H1 (cell line): ENCODE measurements around the gene ACTR8. TPM values are rescaled to one million over a fixed set of nuclear protein-coding genes. Genes with fewer than 3 reads are reported as not detected.

Source experiments
- CTCF ChIA-PET: fragments of 300-600 bp; sonication (Branson Sonifier 250); formaldehyde crosslinking; loops from one replicate; lab custom pipeline; 2021; ENCODE audit not compliant: partially characterized antibody; lab: Charles Lee
- POLR2A ChIA-PET: fragments of 300-600 bp; sonication (Branson Sonifier 250); formaldehyde crosslinking; loops from one replicate; lab custom pipeline; 2021; ENCODE audit warnings: inconsistent platforms; ENCODE audit not compliant: partially characterized antibody; lab: Charles Lee
- DNase-seq, 2 experiments: peaks; one replicate each; pipeline versions ENCODE4 v3.0.0 to v3.0.0-alpha.2; 2010 to 2022; ENCODE audit warnings: low spot score in 2 of 2, low read depth in 1 of 2, mixed read lengths in 1 of 2
- FAIRE-seq: peaks from 2 replicates; lab custom pipeline; 2011; peaks lifted over from hg19 to GRCh38; lab: Jason Lieb, UNC
- H2AFZ ChIP-seq: 2 replicates; pipeline ENCODE4 v1.8.1; 2012; ENCODE audit warnings: low read length, inconsistent platforms
- H2AK5ac ChIP-seq: 2 replicates; pipeline ENCODE4 v1.6.1; 2013; ENCODE audit warnings: low read depth, low read length
- H2BK120ac ChIP-seq: replicated peaks from 2 replicates; pipeline ENCODE3; 2013; ENCODE audit warnings: low read depth, low read length, inconsistent platforms
- H2BK12ac ChIP-seq: 2 replicates; pipeline ENCODE4 v1.6.1; 2013; ENCODE audit warnings: low read depth, low read length
- H2BK15ac ChIP-seq: 2 replicates; pipeline ENCODE4 v1.6.1; 2013; ENCODE audit warnings: low read length
- H2BK20ac ChIP-seq: 2 replicates; pipeline ENCODE4 v1.6.1; 2013; ENCODE audit warnings: low read length
- H2BK5ac ChIP-seq: 2 replicates; pipeline ENCODE4 v1.6.1; 2013; ENCODE audit warnings: low read depth, low read length
- H3K14ac ChIP-seq: 2 replicates; pipeline ENCODE4 v1.6.1; 2013; ENCODE audit warnings: inconsistent platforms; ENCODE audit not compliant: insufficient read length
- H3K18ac ChIP-seq: 2 replicates; pipeline ENCODE4 v1.6.1; 2013; ENCODE audit warnings: low read length; ENCODE audit errors: extremely low read depth
- H3K23ac ChIP-seq: 2 replicates; pipeline ENCODE4 v1.6.1; 2013; ENCODE audit warnings: inconsistent platforms; ENCODE audit not compliant: insufficient read length
- H3K23me2 ChIP-seq: 2 replicates; pipeline ENCODE4 v1.6.1; 2013; ENCODE audit warnings: low read depth, low read length
- H3K27ac ChIP-seq: 2 replicates; pipeline ENCODE4 v1.6.1; 2011; ENCODE audit warnings: low read depth, low read length, inconsistent platforms
- H3K27me3 ChIP-seq, 4 experiments: replicated peaks in 1 of 4; 1 replicate in 1 of 4; 2 replicates in 3 of 4; pipeline versions ENCODE4 v1.6.1 to v1.8.1; 2011 to 2013; ENCODE audit warnings: low read length in 3 of 4, mild to moderate bottlenecking in 3 of 4, inconsistent platforms in 2 of 4, mixed read lengths in 2 of 4, moderate library complexity in 1 of 4; ENCODE audit not compliant: control insufficient read depth in 3 of 4, insufficient read depth in 3 of 4; ENCODE audit errors: extremely low read depth in 1 of 4
- H3K36me3 ChIP-seq, 4 experiments: 2 replicates each; pipeline versions ENCODE4 v1.6.1 to v1.8.1; 2011 to 2013; ENCODE audit warnings: mild to moderate bottlenecking in 4 of 4, low read length in 3 of 4, moderate library complexity in 2 of 4, control low read depth in 1 of 4, inconsistent platforms in 1 of 4; ENCODE audit not compliant: insufficient read depth in 4 of 4, control insufficient read depth in 2 of 4
- H3K4ac ChIP-seq: replicated peaks from 2 replicates; pipeline ENCODE3; 2013; ENCODE audit warnings: low read length, low read depth, mixed read lengths, inconsistent platforms; ENCODE audit not compliant: insufficient read length
- H3K4me1 ChIP-seq, 4 experiments: replicated peaks in 1 of 4; 1 replicate in 1 of 4; 2 replicates in 3 of 4; pipeline versions ENCODE4 v1.6.1 to v1.8.1; 2011 to 2013; ENCODE audit warnings: low read length in 3 of 4, inconsistent platforms in 2 of 4, mixed read lengths in 1 of 4; ENCODE audit not compliant: insufficient read depth in 4 of 4, control insufficient read depth in 3 of 4
- H3K4me2 ChIP-seq, 2 experiments: 2 replicates each; pipeline versions ENCODE4 v1.6.1 to v1.8.1; 2011 to 2013; ENCODE audit warnings: low read depth in 2 of 2, low read length in 2 of 2, control low read depth in 1 of 2, inconsistent platforms in 1 of 2, mild to moderate bottlenecking in 1 of 2; ENCODE audit not compliant: insufficient read depth in 1 of 2
- H3K4me3 ChIP-seq, 4 experiments: fragments of 200-600, 300-600 bp in 1 of 4; sonication (generic), shearing (Covaris generic), sonication (Bioruptor Twin) in 1 of 4; 2 replicates each; pipeline versions ENCODE4 v1.5.1 to v1.8.1; 2011 to 2016; ENCODE audit warnings: low read length in 4 of 4, low read depth in 3 of 4, control low read depth in 2 of 4, inconsistent platforms in 2 of 4, mild to moderate bottlenecking in 2 of 4, mixed read lengths in 1 of 4, moderate library complexity in 1 of 4; ENCODE audit not compliant: insufficient read depth in 2 of 4; ENCODE audit errors: extremely low read depth in 1 of 4
- H3K56ac ChIP-seq: replicated peaks from 2 replicates; pipeline ENCODE3; 2013; ENCODE audit warnings: low read depth, mild to moderate bottlenecking, mixed read lengths, low read length, inconsistent platforms; ENCODE audit not compliant: insufficient read length
- H3K79me1 ChIP-seq: 2 replicates; pipeline ENCODE4 v1.6.1; 2013; ENCODE audit warnings: low read depth, low read length, control low read depth
- H3K79me2 ChIP-seq, 2 experiments: 2 replicates each; pipeline versions ENCODE4 v1.6.1 to v1.8.1; 2012 to 2013; ENCODE audit warnings: low read length in 2 of 2, mild to moderate bottlenecking in 2 of 2, inconsistent platforms in 1 of 2; ENCODE audit not compliant: insufficient read depth in 2 of 2, control insufficient read depth in 1 of 2
- H3K9ac ChIP-seq, 4 experiments: replicated peaks in 1 of 4; 1 replicate in 1 of 4; 2 replicates in 3 of 4; pipeline versions ENCODE4 v1.6.1 to v1.8.1; 2011 to 2013; ENCODE audit warnings: low read depth in 3 of 4, low read length in 3 of 4, control low read depth in 2 of 4, mild to moderate bottlenecking in 2 of 4, moderate library complexity in 2 of 4, inconsistent platforms in 1 of 4; ENCODE audit errors: extremely low read depth in 1 of 4
- H3K9me3 ChIP-seq, 2 experiments: 2 replicates each; pipeline versions ENCODE4 v1.6.1 to v1.8.1; 2012 to 2013; ENCODE audit warnings: mild to moderate bottlenecking in 2 of 2, moderate library complexity in 2 of 2, control low read depth in 1 of 2, inconsistent platforms in 1 of 2, low read depth in 1 of 2, low read length in 1 of 2, mixed read lengths in 1 of 2; ENCODE audit not compliant: insufficient read depth in 2 of 2
- H4K20me1 ChIP-seq, 2 experiments: replicated peaks in 1 of 2; 2 replicates each; pipeline versions ENCODE3 to v1.8.1; 2011 to 2013; ENCODE audit warnings: inconsistent platforms in 2 of 2, low read length in 2 of 2, mild to moderate bottlenecking in 1 of 2; ENCODE audit not compliant: insufficient read depth in 2 of 2, control insufficient read depth in 1 of 2
- H4K5ac ChIP-seq: 2 replicates; pipeline ENCODE4 v1.6.1; 2013; ENCODE audit warnings: low read length, low read depth, mixed read lengths, inconsistent platforms; ENCODE audit not compliant: insufficient read length
- H4K8ac ChIP-seq: 2 replicates; pipeline ENCODE4 v1.8.0; 2013; ENCODE audit warnings: mild to moderate bottlenecking, moderate library complexity, low read length, inconsistent platforms; ENCODE audit not compliant: insufficient read depth; ENCODE audit errors: extremely low read depth
- H4K91ac ChIP-seq: replicated peaks from 2 replicates; pipeline ENCODE3; 2013; ENCODE audit warnings: low read length, mixed read lengths, inconsistent platforms; ENCODE audit not compliant: insufficient read length
- BACH1 ChIP-seq: IDR thresholded peaks from 2 replicates; pipeline ENCODE4 v1.6.1; 2012; ENCODE audit warnings: low read length, improper control_type of control experiment
- E2F6 ChIP-seq: IDR thresholded peaks from 2 replicates; pipeline ENCODE4 v1.6.1; 2012; ENCODE audit warnings: inconsistent platforms
- KDM1A ChIP-seq: fragments of 200-600, 300-600 bp; sonication (generic); IDR thresholded peaks from 2 replicates; pipeline ENCODE4 v1.7.1; 2016; ENCODE audit warnings: mild to moderate bottlenecking, low read length, borderline replicate concordance
- POLR2A ChIP-seq, 2 experiments: IDR thresholded peaks; 1 replicate in 1 of 2; 2 replicates in 1 of 2; pipeline ENCODE4 v1.6.1; 2011; ENCODE audit warnings: low read depth in 2 of 2, low read length in 2 of 2, mild to moderate bottlenecking in 2 of 2; ENCODE audit errors: control extremely low read depth in 1 of 2
- RBBP5 ChIP-seq: IDR thresholded peaks from 2 replicates; pipeline ENCODE4 v1.7.1; 2012; ENCODE audit warnings: low read depth, mild to moderate bottlenecking, inconsistent platforms, low read length, moderate library complexity, borderline replicate concordance
- SIN3A ChIP-seq, 2 experiments: IDR thresholded peaks in 1 of 2; conservative IDR thresholded peaks in 1 of 2; 2 replicates each; pipeline ENCODE4 v1.6.1; 2011 to 2012; ENCODE audit warnings: low read length in 2 of 2, improper control_type of control experiment in 1 of 2, low read depth in 1 of 2, mild to moderate bottlenecking in 1 of 2
- SP1 ChIP-seq: IDR thresholded peaks from 2 replicates; pipeline ENCODE4 v1.6.1; 2011; ENCODE audit warnings: low read depth, low read length
- SP2 ChIP-seq: IDR thresholded peaks from 2 replicates; pipeline ENCODE4 v1.6.1; 2012; ENCODE audit warnings: mild to moderate bottlenecking, low read length, inconsistent platforms
- SRF ChIP-seq: IDR thresholded peaks from 2 replicates; pipeline ENCODE4 v1.6.1; 2011; ENCODE audit warnings: mild to moderate bottlenecking, low read depth, low read length, moderate library complexity
- SUZ12 ChIP-seq: fragments of 200-600 bp; sonication (generic); IDR thresholded peaks from 2 replicates; pipeline ENCODE4 v1.6.1; 2012; ENCODE audit warnings: mild to moderate bottlenecking, inconsistent platforms, low read length, moderate library complexity, mixed read lengths
- WGBS, 2 experiments: shearing (Covaris generic) in 1 of 2; methylation state at CpG; one replicate each; pipeline versions ENCODE4 v1.1.6 to v1.1.7; 2013 to 2015; ENCODE audit warnings: low lambda C conversion rate in 2 of 2, mixed read lengths in 2 of 2, inconsistent platforms in 1 of 2, low coverage in 1 of 2, missing lambda C conversion rate in 1 of 2; ENCODE audit not compliant: insufficient replicate concordance in 2 of 2, insufficient coverage in 1 of 2, insufficient read length in 1 of 2; ENCODE audit errors: extremely low coverage in 1 of 2, missing lambda C conversion rate in 1 of 2; 5-methylcytosine and 5-hydroxymethylcytosine counted together
- polyA plus RNA-seq, 7 experiments: library from polyadenylated mRNA; depleted of rRNA in 3 of 7; stranded (reverse) in 5 of 7; unstranded in 2 of 7; fragments of >200 nt in 5 of 7; fragments of 200-250 nt in 2 of 7; gene quantifications; 1 replicate in 5 of 7; 2 replicates in 1 of 7; 4 replicates in 1 of 7; pipeline versions ENCODE4 v1.2.1 to v1.2.3, GENCODE V29; 2011 to 2013; ENCODE audit warnings: missing spikeins in 2 of 7, mixed read lengths in 2 of 7
- total RNA-seq: library from RNA; stranded (reverse); fragmentation: NEBNext Ultra II Directional; extraction: Animal tissue kit (Norgen Biotek cat#: 25700); gene quantifications from 2 replicates; pipeline ENCODE4 v1.2.1, GENCODE V29; 2021

The ACTR8 gene
- total and polyA plus RNA-seq, 2 of the 8 experiments (the other 6 are each of a cell fraction or from before 2014, with no cell fraction given), result 8.3 to 26.9 TPM

DNA sequence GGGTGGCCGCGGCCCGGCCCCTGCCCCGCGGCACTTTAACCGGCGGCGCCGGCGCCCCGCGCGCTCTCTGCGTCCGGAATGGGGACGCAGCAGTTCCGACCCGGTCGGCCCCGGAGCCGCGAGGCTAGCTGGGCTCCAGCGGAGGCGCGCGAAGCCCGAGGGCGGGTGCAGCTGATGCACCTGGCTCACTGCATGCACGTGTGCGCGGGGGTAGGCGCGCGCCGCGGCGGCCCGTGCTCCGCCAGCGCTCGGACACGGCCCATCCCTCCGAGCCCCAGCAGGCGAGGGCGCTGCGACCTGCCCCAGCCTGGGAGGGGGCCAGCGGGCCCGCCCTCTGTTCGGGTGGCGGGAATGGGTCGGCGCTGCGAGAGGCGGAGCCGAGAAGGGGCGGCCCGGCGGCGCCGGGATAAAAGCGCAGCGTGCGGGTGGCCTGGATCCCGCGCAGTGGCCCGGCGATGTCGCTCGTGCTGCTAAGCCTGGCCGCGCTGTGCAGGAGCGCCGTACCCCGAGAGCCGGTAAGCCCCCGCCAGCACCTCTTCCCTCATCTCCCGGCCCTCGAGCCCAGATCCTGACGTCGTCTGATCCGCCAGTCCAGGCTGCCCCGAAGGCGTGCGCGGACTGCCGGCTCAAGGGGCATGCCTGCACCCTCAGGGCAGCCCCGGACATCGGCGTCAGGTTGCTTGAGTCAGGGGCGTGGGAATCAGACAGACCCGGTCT, 35.7 kb downstream of the ACTR8 start, which contains the start of the genes CHDH and IL17RB:
Gene CHDH, minus strand, starts transcription at position 286 of the 717 bp plus-strand sequence. CDS start 22,411 bp downstream, outside the sequence.
Gene IL17RB, plus strand, starts transcription at position 435 of the 717 bp plus-strand sequence. Its CDS starts 21 bp downstream, at position 456.
- H3K23me2 ChIP-seq, result peaks cover 10% of the 10 kb centered on the region
- DNase-seq (no peak), FAIRE-seq (no peak)
- H3K79me1 ChIP-seq, result peaks cover 10% of the 10 kb centered on the region
- peak within 1 kb of the TSS; percentile 45; the same call in 1 of the 2 replicates for H4K8ac ChIP-seq
- peaks cover 19 to 30% (median 21%) of the 10 kb centered on the region in 4 experiments for H3K4me1 ChIP-seq
- H3K18ac ChIP-seq, result peak within 1 kb of the TSS; percentile 73
- H3K36me3 ChIP-seq, result peaks cover 0 to 4% (median 2%) of the 10 kb centered on the region in 4 experiments; a peak in 3 of 8 replicates
- H4K20me1 ChIP-seq, result peaks cover 0 to 3% of the 10 kb centered on the region in 2 experiments
- H3K9me3 ChIP-seq, result no peaks in the 10 kb centered on the region
- H3K14ac ChIP-seq, result no peak within 1 kb of the TSS
- no peak within 1 kb of the TSS for H3K56ac ChIP-seq
- H4K91ac ChIP-seq, result peak within 1 kb of the TSS; percentile 75
- 3% methylated on average over 80 of the region's 91 CpGs; no CpG with 5 or more reads in 1 of the 2 experiments for WGBS, 2 experiments
- H2BK15ac ChIP-seq, result peak within 1 kb of the TSS; percentile 95; the same call in 1 of the 2 replicates
- H3K27ac ChIP-seq, result 0 out of 2 replicates have a peak within 1 kb of the TSS, but pooled peaks have one; percentile 0
- H2AK5ac ChIP-seq, result no peak within 1 kb of the TSS
- H3K4me2 ChIP-seq, result peak within 1 kb of the TSS; percentile 69 to 90
- H3K4ac ChIP-seq, result peak within 1 kb of the TSS; percentile 2
- POLR2A ChIA-PET, result interaction anchor here (1.0 to 1.5 kb wide), 7 partner anchors 9 to 34 kb away, joined by 3 to 7 read pairs (median 4); no protein-coding TSS in a partner anchor
- no peaks in the 10 kb centered on the region; a peak in 1 of 4 replicates for H3K79me2 ChIP-seq
- H3K9ac ChIP-seq, result peak within 1 kb of the TSS; percentile 31 to 85 (median 72); a peak in 6 of 7 replicates
- H4K5ac ChIP-seq, result no peak within 1 kb of the TSS
- H2BK12ac ChIP-seq, result 0 out of 2 replicates have a peak within 1 kb of the TSS, but pooled peaks have one; percentile 39
- H2BK5ac ChIP-seq, result 0 out of 2 replicates have a peak within 1 kb of the TSS, but pooled peaks have one; percentile 49
- no peak within 1 kb of the TSS for H2BK120ac ChIP-seq
- H2BK20ac ChIP-seq, result peak within 1 kb of the TSS; percentile 61; the same call in 1 of the 2 replicates
- H3K23ac ChIP-seq, result no peak within 1 kb of the TSS
- H2AFZ ChIP-seq, result no peak within 1 kb of the TSS
- CTCF ChIA-PET, result interaction anchor here (0.9 to 3.5 kb wide), 6 partner anchors 12 to 139 kb away, joined by 3 to 23 read pairs (median 5); no protein-coding TSS in a partner anchor
- H3K4me3 ChIP-seq, result peak within 1 kb of the TSS; percentile 47 to 79 (median 72)
- H3K27me3 ChIP-seq, result peaks cover 3 to 16% (median 9%) of the 10 kb centered on the region in 4 experiments
- peak; percentile 32; the same call in 1 of the 2 replicates for TF ChIP-seq SUZ12
- 0 out of 4 replicates have a peak, but pooled peaks of 1 of the 2 experiments have one; percentile 15 for TF ChIP-seq SIN3A (conservative IDR thresholded peaks at IDR 0.05 in 1 of 2, IDR thresholded peaks at IDR 0.05 in 1 of 2; ENCODE audit: low read depth in 1 of 2, low read length in 2 of 2)
- TF ChIP-seq SRF, result no peak
- peak; percentile 94 for TF ChIP-seq E2F6
- peak in 1 of 2 experiments; percentile 58; a peak in 2 of 3 replicates for TF ChIP-seq POLR2A (IDR thresholded peaks at IDR 0.05; ENCODE audit: control extremely low read depth in 1 of 2, low read depth in 2 of 2, low read length in 2 of 2)
- peak; percentile 28; the same call in 1 of the 2 replicates for TF ChIP-seq RBBP5
- peak; percentile 45; the same call in 1 of the 2 replicates for TF ChIP-seq KDM1A
- no peak for TF ChIP-seq SP2
- TF ChIP-seq BACH1, result no peak
- no peak for TF ChIP-seq SP1
